HCT116 (cell line): ENCODE results near the gene RIPOR3. TPM values are rescaled to one million over a fixed set of nuclear protein-coding genes. Genes with fewer than 3 reads are reported as not detected.

Experiments used
- ATAC-seq: fragments of 200-7000 bp; cut with Tn5 transposase; 2 replicates; pipeline ENCODE4 v1.9.1; 2020; ENCODE audit warnings: mild to moderate bottlenecking, moderate library complexity
- BruUV-seq: library from RNA; stranded (reverse); fragments of 400-500 nt; replicated peaks from 2 replicates; lab custom pipeline; 2021; lab: Mats Ljungman, UMichigan
- CTCF ChIA-PET: fragments of 300-600 bp; sonication (Branson Sonifier 250); formaldehyde crosslinking; loops from one replicate; lab custom pipeline; 2021; ENCODE audit warnings: antibody characterized with exemption; lab: Charles Lee
- POLR2A ChIA-PET: fragments of 300-600, 350-600 bp; sonication (Branson Sonifier 250); formaldehyde crosslinking; loops from one replicate; lab custom pipeline; 2021; ENCODE audit warnings: antibody characterized with exemption; lab: Charles Lee
- RAD21 ChIA-PET, 2 experiments: fragments of 300-600 bp; sonication (Branson Sonifier 250); formaldehyde crosslinking; loops; one replicate each; lab custom pipeline; 2023; ENCODE audit warnings: low total read pairs in 2 of 2; ENCODE audit not compliant: uncharacterized antibody in 2 of 2, unreplicated experiment in 2 of 2, low non-redundant PET in 1 of 2; lab: Charles Lee
- DNase-seq: peaks from one replicate; pipeline ENCODE4 v3.0.0-alpha.2; 2010; ENCODE audit warnings: low read depth, low spot score
- H2AFZ ChIP-seq: fragments of 200-600 bp; shearing (Covaris generic), sonication (generic); 2 replicates; pipeline ENCODE4 v1.6.1; 2017; ENCODE audit warnings: low read depth, mixed run types, mixed read lengths, antibody characterized with exemption, low read length; ENCODE audit not compliant: poor library complexity, severe bottlenecking
- H3K27ac ChIP-seq: 2 replicates; pipeline ENCODE4 v1.5.1; 2012; ENCODE audit warnings: low read depth, low read length
- H3K27me3 ChIP-seq: fragments of 200-600 bp; sonication (generic); 2 replicates; pipeline ENCODE4 v1.6.1; 2016; ENCODE audit warnings: mixed run types, low read length, mixed read lengths; ENCODE audit not compliant: insufficient read depth
- H3K36me3 ChIP-seq, 2 experiments: fragments of 200-500 bp in 1 of 2; fragments of 200-600 bp in 1 of 2; sonication (Bioruptor generic) in 1 of 2; sonication (generic) in 1 of 2; 2 replicates each; pipeline versions ENCODE4 v1.5.1 to v1.6.1; 2014 to 2016; ENCODE audit warnings: low read length in 2 of 2, inconsistent platforms in 1 of 2, mixed read lengths in 1 of 2, mixed run types in 1 of 2; ENCODE audit not compliant: insufficient read depth in 2 of 2, control insufficient read depth in 1 of 2
- H3K4me1 ChIP-seq, 2 experiments: fragments of 200-600 bp in 1 of 2; sonication (generic) in 1 of 2; 2 replicates each; pipeline versions ENCODE4 v1.5.1 to v1.6.1; 2012 to 2017; ENCODE audit warnings: low read length in 2 of 2, inconsistent platforms in 1 of 2, mild to moderate bottlenecking in 1 of 2, mixed read lengths in 1 of 2, mixed run types in 1 of 2, moderate library complexity in 1 of 2; ENCODE audit not compliant: insufficient read depth in 2 of 2, control insufficient read depth in 1 of 2
- H3K4me2 ChIP-seq: fragments of 200-600 bp; sonication (generic); 2 replicates; pipeline ENCODE4 v1.6.1; 2017; ENCODE audit warnings: mixed run types, low read length, mixed read lengths
- H3K4me3 ChIP-seq, 2 experiments: fragments of 200-600 bp in 1 of 2; sonication (generic) in 1 of 2; replicated peaks in 1 of 2; 2 replicates each; pipeline ENCODE4 v1.5.1; 2011 to 2016; ENCODE audit warnings: low read length in 2 of 2, control low read depth in 1 of 2, low read depth in 1 of 2, mild to moderate bottlenecking in 1 of 2, mixed read lengths in 1 of 2, mixed run types in 1 of 2
- H3K79me2 ChIP-seq: fragments of 200-600 bp; sonication (generic); 2 replicates; pipeline ENCODE4 v1.6.1; 2017; ENCODE audit warnings: mild to moderate bottlenecking, mixed run types, low read length, moderate library complexity, mixed read lengths; ENCODE audit not compliant: insufficient read depth
- H3K9ac ChIP-seq: fragments of 200-600 bp; sonication (generic); 2 replicates; pipeline ENCODE4 v1.6.1; 2016; ENCODE audit warnings: low read length, mixed read lengths
- H3K9me2 ChIP-seq: fragments of 200-600 bp; sonication (generic), shearing (Covaris generic); 2 replicates; pipeline ENCODE4 v1.6.1; 2017; ENCODE audit warnings: mixed run types, mild to moderate bottlenecking, moderate library complexity; ENCODE audit not compliant: insufficient read depth
- H3K9me3 ChIP-seq, 2 experiments: fragments of 200-500 bp in 1 of 2; fragments of 200-600 bp in 1 of 2; sonication (Bioruptor generic) in 1 of 2; sonication (generic) in 1 of 2; 2 replicates each; pipeline ENCODE4 v1.6.1; 2014 to 2017; ENCODE audit warnings: low read length in 2 of 2, mixed read lengths in 2 of 2, inconsistent platforms in 1 of 2, low read depth in 1 of 2, mild to moderate bottlenecking in 1 of 2, mixed run types in 1 of 2, moderate library complexity in 1 of 2; ENCODE audit not compliant: control insufficient read depth in 1 of 2, insufficient read depth in 1 of 2
- H4K20me1 ChIP-seq: fragments of 200-600 bp; sonication (generic), shearing (Covaris generic); 2 replicates; pipeline ENCODE4 v1.6.1; 2017; ENCODE audit warnings: mixed run types, mild to moderate bottlenecking, moderate library complexity; ENCODE audit not compliant: insufficient read depth
- EGR1 ChIP-seq: IDR thresholded peaks from 2 replicates; pipeline ENCODE4 v1.6.1; 2012; ENCODE audit warnings: low read depth
- EZH2 ChIP-seq: fragments of 200-600 bp; sonication (generic); IDR thresholded peaks from 2 replicates; pipeline ENCODE4 v1.6.1; 2017; ENCODE audit warnings: antibody characterized with exemption, mixed run types
- EZH2phosphoT487 ChIP-seq: fragments of 200-600 bp; IDR thresholded peaks from 2 replicates; pipeline ENCODE4 v1.6.1; 2018; ENCODE audit warnings: antibody characterized with exemption, borderline replicate concordance
- MAX ChIP-seq: IDR thresholded peaks from 2 replicates; pipeline ENCODE4 v1.6.1; 2012
- POLR2AphosphoS5 ChIP-seq: IDR thresholded peaks from 2 replicates; pipeline ENCODE4 v1.6.1; 2011; ENCODE audit warnings: mild to moderate bottlenecking, low read depth, low read length, moderate library complexity
- REST ChIP-seq: IDR thresholded peaks from 2 replicates; pipeline ENCODE4 v1.6.1; 2012; ENCODE audit warnings: low read depth
- SIN3A ChIP-seq: IDR thresholded peaks from 2 replicates; pipeline ENCODE4 v1.6.1; 2012; ENCODE audit warnings: low read depth
- SRF ChIP-seq: IDR thresholded peaks from 2 replicates; pipeline ENCODE4 v1.6.1; 2012; ENCODE audit warnings: low read depth
- YY1 ChIP-seq: IDR thresholded peaks from 2 replicates; pipeline ENCODE4 v1.6.1; 2011; ENCODE audit warnings: low read length, low read depth, moderate library complexity, mild to moderate bottlenecking; ENCODE audit not compliant: insufficient replicate concordance; ENCODE audit errors: extremely low read depth
- ZBTB33 ChIP-seq: IDR thresholded peaks from 2 replicates; pipeline ENCODE4 v1.6.1; 2011; ENCODE audit warnings: mild to moderate bottlenecking, low read length, moderate library complexity; ENCODE audit not compliant: insufficient replicate concordance; ENCODE audit errors: extremely low read depth
- ZFX ChIP-seq: fragments of 450-650 bp; IDR thresholded peaks from 2 replicates; pipeline ENCODE4 v1.6.1; 2017
- ZNF274 ChIP-seq: fragments of 200-500 bp; sonication (Bioruptor generic); IDR thresholded peaks from 2 replicates; pipeline ENCODE4 v1.6.1; 2014; ENCODE audit warnings: mild to moderate bottlenecking, low read depth, low read length, inconsistent platforms
- intact Hi-C: fragments of 100-400 bp; cut with micrococcal nuclease; formaldehyde crosslinking; loops from 2 replicates; pipeline ENCODE4 v1.10.0; 2022
- total RNA-seq: library from RNA; stranded (reverse); gene quantifications from one replicate; pipeline ENCODE4 v1.2.1, GENCODE V29; 2021; ENCODE audit not compliant: unreplicated experiment

RIPOR3 gene
- total RNA-seq, 1 experiment from 2014 or later: 0.22 TPM

DNA sequence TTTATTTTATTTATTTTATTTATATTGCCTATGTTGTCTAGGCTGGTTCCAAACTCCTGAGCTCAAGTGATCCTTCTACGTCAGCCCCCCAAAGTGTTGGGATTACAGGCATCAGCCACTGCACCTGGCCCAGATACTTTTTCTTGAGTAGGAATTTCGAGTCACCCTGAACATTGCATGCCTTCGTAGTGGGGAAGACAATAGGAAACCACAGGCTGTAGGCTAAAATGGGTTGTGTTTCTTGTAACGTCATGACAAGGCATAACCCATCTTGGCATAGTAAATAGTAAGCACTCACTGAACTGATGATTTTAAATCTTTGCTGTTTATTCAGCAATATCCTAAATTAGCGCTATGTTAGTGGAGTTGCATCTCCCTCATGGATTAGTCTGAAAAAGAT is 146.2 kb downstream of the RIPOR3 start:
- no TSS peak for BruUV-seq
- no peak overlapping the region for H2AFZ ChIP-seq
- no peak for TF ChIP-seq REST
- TF ChIP-seq YY1: no peak
- no peak for TF ChIP-seq EGR1
- no peak for TF ChIP-seq ZNF274
- no peak for TF ChIP-seq POLR2AphosphoS5
- TF ChIP-seq SRF: no peak
- TF ChIP-seq EZH2phosphoT487: no peak
- TF ChIP-seq ZBTB33: no peak
- no peak for TF ChIP-seq MAX
- TF ChIP-seq EZH2: no peak
- no peak for TF ChIP-seq ZFX
- no peak for TF ChIP-seq SIN3A
- TF ChIP-seq, all 23 proteins: peak for 0
- Histone ChIP-seq H3K27me3 (no peaks in the 10 kb centered on the region), H3K27ac (no peak overlapping the region), H4K20me1 (no peaks in the 10 kb centered on the region), H3K36me3 (peaks cover 0 to 5% of the 10 kb centered on the region in 2 experiments; a peak in 1 of 4 replicates), H3K4me3 (no peak overlapping the region), H3K4me1 (peaks cover 78 to 97% of the 10 kb centered on the region in 2 experiments), H3K9me3 (no peaks in the 10 kb centered on the region), H3K4me2 (no peak overlapping the region), H3K9ac (no peak overlapping the region), H3K79me2 (peaks cover 89% of the 10 kb centered on the region), H3K9me2 (no peaks in the 10 kb centered on the region)
- POLR2A ChIA-PET: no interaction called here
- RAD21 ChIA-PET: no interaction called here
- DNase-seq (no peak), ATAC-seq (no peak)
- CTCF ChIA-PET: no interaction called here
- intact Hi-C loops: no loop called here
